GM19395 (cell line): ENCODE results near the gene TBCCD1.
"Not testable (repeated sequence)": the region's sequence is repeated elsewhere in the genome, so short reads cannot be mapped to it uniquely, and the experiment has no call there.

ENCODE experiments used
- ATAC-seq: cut with Tn5 transposase; IDR thresholded peaks from one replicate; pipeline ENCODE4 v1.9.1; 2021; ENCODE audit warnings: mild to moderate bottlenecking, moderate library complexity; ENCODE audit not compliant: unreplicated experiment

TBCCD1 gene

GRCh38 chr3:186520957-186521842, 45.9 kb downstream of the TBCCD1 start:
- peak; percentile 71 for ATAC-seq

GRCh38 chr3:186520431-186520830, 46.7 kb downstream of the TBCCD1 start:
- no peak for ATAC-seq

- no peak for ATAC-seq
Observed at GRCh38 chr3:186519021-186519658, 48.0 kb downstream of the TBCCD1 start.

GRCh38 chr3:186517218-186517617, 49.9 kb downstream of the TBCCD1 start:
- no peak for ATAC-seq

GRCh38 chr3:186516646-186517045, 50.5 kb downstream of the TBCCD1 start:
- no peak for ATAC-seq

GRCh38 chr3:186515125-186515524, 52.0 kb downstream of the TBCCD1 start:
- ATAC-seq: no peak

GRCh38 chr3:186514296-186515002, 52.7 kb downstream of the TBCCD1 start:
- ATAC-seq: no peak

- no peak for ATAC-seq
Observed at GRCh38 chr3:186513386-186513785, 53.8 kb downstream of the TBCCD1 start.

- ATAC-seq: no peak
Observed at GRCh38 chr3:186512570-186513302, 54.4 kb downstream of the TBCCD1 start.

- no peak for ATAC-seq
Observed at GRCh38 chr3:186511702-186512101, 55.4 kb downstream of the TBCCD1 start.

GRCh38 chr3:186511245-186511644, 55.9 kb downstream of the TBCCD1 start:
- peak; percentile 87 for ATAC-seq

- peak; percentile 23 for ATAC-seq
Observed at GRCh38 chr3:186510374-186511079, 56.6 kb downstream of the TBCCD1 start.

- no peak for ATAC-seq
Observed at GRCh38 chr3:186509423-186509822, 57.7 kb downstream of the TBCCD1 start.

- no peak for ATAC-seq
Observed at GRCh38 chr3:186506857-186507256, 60.3 kb downstream of the TBCCD1 start.

- ATAC-seq: no peak
Observed at GRCh38 chr3:186506191-186506739, 60.9 kb downstream of the TBCCD1 start.

GRCh38 chr3:186502966-186503712, 64.0 kb downstream of the TBCCD1 start:
- no peak for ATAC-seq

- ATAC-seq: no peak
Observed at GRCh38 chr3:186502138-186502948, 64.8 kb downstream of the TBCCD1 start.

GRCh38 chr3:186499949-186500348, 67.2 kb downstream of the TBCCD1 start:
- ATAC-seq: not testable (repeated sequence)
